K562 (cell line): ENCODE measurements around the gene ZFP37. TPM values are rescaled to one million over a fixed set of nuclear protein-coding genes. Genes with fewer than 3 reads are reported as not detected.

Experiments
- ARNT ChIP-seq, 2 experiments: fragments of 450-650 bp; IDR thresholded peaks; 2 replicates each; pipeline ENCODE4 v1.6.1; 2016; ENCODE audit warnings: mild to moderate bottlenecking in 1 of 2
- PCBP2 ChIP-seq: fragments of 200-400 bp; formaldehyde crosslinking; IDR thresholded peaks from 2 replicates; pipeline ENCODE4 v1.6.1; 2018; ENCODE audit warnings: low read length, low read depth, mild to moderate bottlenecking, moderate library complexity; ENCODE audit not compliant: poor library complexity, severe bottlenecking
- REST ChIP-seq, 2 experiments: fragments of 450-650 bp; formaldehyde crosslinking in 1 of 2; IDR thresholded peaks; 2 replicates each; pipeline versions ENCODE4 v1.4.0 to v1.6.1; 2014 to 2020; ENCODE audit warnings: mild to moderate bottlenecking in 2 of 2, borderline replicate concordance in 1 of 2, low read depth in 1 of 2
- RFX1 ChIP-seq: fragments of 450-650 bp; IDR thresholded peaks from 2 replicates; pipeline ENCODE4 v1.6.1; 2016; ENCODE audit warnings: mild to moderate bottlenecking, moderate library complexity
- polyA plus RNA-seq, 8 experiments: library from polyadenylated mRNA; depleted of rRNA in 4 of 8; stranded (reverse) in 5 of 8; unstranded in 3 of 8; fragments of >200 nt; fragmentation: Nextera tagmentation in 2 of 8; fragmentation: Illumina TruSeq in 1 of 8; extraction: Ambion mirVana in 2 of 8; extraction: Trizol in 1 of 8; gene quantifications; 2 replicates each; pipeline versions ENCODE4 v1.2.1 to v1.2.3, GENCODE V29; 2011 to 2014; ENCODE audit warnings: inconsistent platforms in 1 of 8, missing spikeins in 1 of 8
- total RNA-seq, 7 experiments: library from RNA; depleted of rRNA in 6 of 7; stranded (reverse); fragments of >200 nt in 6 of 7; fragmentation: Illumina TruSeq in 2 of 7; extraction: Trizol in 2 of 7; gene quantifications; 2 replicates each; pipeline versions ENCODE4 v1.2.1 to v1.2.3, GENCODE V29; 2011 to 2021; ENCODE audit warnings: low replicate concordance in 1 of 7

The ZFP37 gene
- total and polyA plus RNA-seq, 9 of the 15 experiments (the other 6 are each of a cell fraction or from before 2014, with no cell fraction given) = 0.03 to 0.33 (median 0.14) TPM; not detected in 1

DNA sequence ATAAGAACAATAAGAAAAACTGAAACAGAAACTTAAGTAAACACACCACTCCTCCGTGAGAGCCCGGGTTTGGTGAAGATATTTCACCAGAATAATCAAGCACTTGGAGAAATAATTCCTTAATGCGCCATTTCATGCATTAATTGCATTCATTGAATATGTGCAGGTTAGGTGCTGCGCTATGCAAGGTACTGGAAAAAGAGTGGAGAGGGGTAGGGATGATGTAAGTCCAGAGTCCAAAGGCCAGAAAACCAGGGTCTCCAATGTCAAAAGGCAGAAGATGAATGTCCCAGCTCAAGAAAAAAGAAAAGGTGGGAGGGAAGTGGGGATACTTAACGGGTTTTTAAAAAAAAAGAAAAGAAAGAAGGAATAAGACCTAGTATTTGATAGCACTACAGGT is 669 bp upstream of the ZFP37 start (continued):
- no peak for TF ChIP-seq REST (IDR thresholded peaks at IDR 0.05; ENCODE audit: borderline replicate concordance)
- no peak for TF ChIP-seq REST (CRISPR knock-in tag; IDR thresholded peaks at IDR 0.05; ENCODE audit: low read depth)
- no peak for TF ChIP-seq PCBP2
- no peak for TF ChIP-seq ARNT (IDR thresholded peaks at IDR 0.05)
- no peak for TF ChIP-seq RFX1
